HT1080 (cell line): ENCODE results near the gene USP3. TPM values are rescaled to one million over a fixed set of nuclear protein-coding genes. Genes with fewer than 3 reads are reported as not detected.
"Not testable (repeated sequence)": the region's sequence is repeated elsewhere in the genome, so short reads cannot be mapped to it uniquely, and the experiment has no call there.

Experiments used
- DNase-seq: peaks from one replicate; pipeline ENCODE4 v3.0.0-alpha.2; 2015; ENCODE audit warnings: low read depth
- total RNA-seq: library from RNA; depleted of rRNA; stranded (reverse); fragments of >200 nt; shearing (Covaris generic); gene quantifications from 2 replicates; pipeline ENCODE4 v1.2.3, GENCODE V29; 2014

The USP3 gene
- total RNA-seq, 1 experiment from 2014 or later: 38.0 TPM

DNA sequence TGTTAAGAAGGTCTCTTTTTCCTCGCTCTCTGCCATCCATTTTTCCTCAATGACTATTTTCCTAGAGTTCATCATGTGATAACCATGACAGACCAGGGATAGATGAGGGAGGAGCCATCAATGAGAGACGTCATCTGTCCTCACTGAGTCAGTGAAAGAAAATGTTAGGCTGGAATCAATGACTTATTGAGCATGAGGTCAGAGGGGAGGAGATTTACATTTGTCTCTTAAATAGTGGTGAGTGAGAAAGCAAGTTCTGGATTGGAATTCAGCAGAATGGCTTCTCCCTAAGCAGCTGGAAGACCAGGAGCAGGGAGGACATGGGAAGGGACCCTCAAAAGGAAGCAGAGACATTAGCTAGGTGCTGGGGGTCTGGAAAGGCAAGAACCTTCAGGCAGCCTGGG lies 28.2 kb upstream of the USP3 start:
- DNase-seq: peak; percentile 94

DNA sequence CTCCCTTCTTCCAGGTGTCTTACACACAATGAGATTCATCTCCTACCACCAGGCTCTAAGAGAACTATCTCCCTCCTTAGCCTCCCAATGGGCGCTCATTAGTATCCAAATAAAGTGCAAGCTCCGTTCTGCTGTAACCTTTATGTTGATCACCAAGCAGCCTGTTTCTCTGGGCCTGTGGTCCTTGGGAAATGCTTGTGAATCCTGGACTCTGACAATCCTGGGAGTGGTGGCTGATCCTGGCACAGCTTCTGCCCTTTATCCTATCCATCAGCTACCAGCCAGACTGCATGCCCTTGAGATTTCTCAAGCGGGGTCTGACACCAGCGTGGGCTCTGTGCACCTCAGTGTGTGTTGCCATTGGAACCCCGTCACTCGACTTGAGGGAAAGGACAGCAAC lies 26.1 kb upstream of the USP3 start:
- DNase-seq: no peak

DNA sequence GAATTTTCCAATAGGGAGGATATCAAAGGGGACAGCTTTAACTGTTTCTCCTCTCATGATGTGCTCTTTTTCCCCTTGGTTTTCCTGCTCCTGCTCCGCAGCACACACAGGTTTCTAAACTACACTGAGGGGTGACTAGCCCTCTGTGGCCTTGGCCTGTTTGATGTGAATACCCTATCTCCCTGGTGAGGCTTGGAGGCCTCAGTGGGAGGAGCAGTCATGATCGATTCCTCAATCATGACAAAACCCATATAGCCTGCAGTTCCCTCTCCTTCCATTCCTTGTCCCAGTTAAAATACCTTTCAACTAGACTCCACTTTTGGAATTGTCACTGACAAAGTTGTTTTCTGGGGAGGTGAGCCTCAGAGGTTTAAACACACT lies 24.0 kb upstream of the USP3 start:
- DNase-seq: no peak

DNA sequence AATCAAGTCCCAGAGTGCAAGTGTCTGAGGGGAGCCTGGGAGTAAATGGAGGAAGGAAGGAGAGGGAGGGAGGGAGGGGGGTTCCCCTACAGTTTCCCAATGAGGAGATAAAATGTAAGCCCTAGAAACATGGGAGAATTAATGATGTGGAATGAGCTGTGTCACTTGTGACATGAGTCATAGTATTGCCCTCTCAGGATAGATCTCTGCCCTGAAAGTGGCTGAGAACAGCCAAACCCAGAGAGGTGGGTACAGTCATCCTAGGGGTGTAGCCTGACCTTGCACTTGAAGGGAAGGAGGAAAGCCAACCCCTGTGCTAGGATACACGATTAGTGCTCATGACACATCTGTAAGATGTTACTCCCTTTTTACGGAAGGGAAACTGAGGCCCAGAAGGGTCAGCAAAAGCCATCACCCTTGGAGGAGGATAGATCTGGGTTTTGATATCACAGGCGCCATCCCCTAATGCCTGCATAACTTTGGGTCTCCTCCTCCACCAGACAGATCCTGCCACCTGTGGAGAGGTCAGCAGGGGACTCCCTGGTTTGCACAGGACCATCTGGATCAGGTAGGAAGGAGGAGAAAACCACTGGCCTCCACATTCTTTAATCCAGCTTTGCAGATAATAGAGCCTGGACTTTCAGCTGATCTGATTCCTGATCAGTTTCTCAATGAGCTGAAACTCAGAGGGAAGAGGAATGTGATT lies 23.1 kb upstream of the USP3 start:
- DNase-seq: peak; percentile 62

DNA sequence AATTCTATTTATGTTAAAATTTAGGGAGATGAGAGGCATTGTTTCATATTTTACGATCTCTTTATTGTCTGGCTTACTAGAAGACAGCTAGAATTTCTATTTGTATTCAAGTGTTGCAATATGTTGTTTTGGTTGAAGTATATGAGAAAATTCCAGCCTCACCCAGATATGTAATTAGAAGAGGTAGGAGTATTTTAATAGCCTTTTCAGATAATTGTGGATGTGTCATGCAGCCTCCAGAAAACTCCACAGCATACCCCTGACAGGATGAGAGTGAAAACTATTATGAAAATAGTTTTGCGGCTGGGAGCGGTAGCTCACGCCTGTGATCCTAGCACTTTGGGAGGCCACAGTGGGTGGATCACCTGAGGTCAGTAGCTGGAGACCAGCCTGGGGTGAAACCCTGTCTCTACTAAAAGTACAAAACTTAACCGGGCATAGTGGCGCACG lies 21.5 kb upstream of the USP3 start:
- no peak for DNase-seq

DNA sequence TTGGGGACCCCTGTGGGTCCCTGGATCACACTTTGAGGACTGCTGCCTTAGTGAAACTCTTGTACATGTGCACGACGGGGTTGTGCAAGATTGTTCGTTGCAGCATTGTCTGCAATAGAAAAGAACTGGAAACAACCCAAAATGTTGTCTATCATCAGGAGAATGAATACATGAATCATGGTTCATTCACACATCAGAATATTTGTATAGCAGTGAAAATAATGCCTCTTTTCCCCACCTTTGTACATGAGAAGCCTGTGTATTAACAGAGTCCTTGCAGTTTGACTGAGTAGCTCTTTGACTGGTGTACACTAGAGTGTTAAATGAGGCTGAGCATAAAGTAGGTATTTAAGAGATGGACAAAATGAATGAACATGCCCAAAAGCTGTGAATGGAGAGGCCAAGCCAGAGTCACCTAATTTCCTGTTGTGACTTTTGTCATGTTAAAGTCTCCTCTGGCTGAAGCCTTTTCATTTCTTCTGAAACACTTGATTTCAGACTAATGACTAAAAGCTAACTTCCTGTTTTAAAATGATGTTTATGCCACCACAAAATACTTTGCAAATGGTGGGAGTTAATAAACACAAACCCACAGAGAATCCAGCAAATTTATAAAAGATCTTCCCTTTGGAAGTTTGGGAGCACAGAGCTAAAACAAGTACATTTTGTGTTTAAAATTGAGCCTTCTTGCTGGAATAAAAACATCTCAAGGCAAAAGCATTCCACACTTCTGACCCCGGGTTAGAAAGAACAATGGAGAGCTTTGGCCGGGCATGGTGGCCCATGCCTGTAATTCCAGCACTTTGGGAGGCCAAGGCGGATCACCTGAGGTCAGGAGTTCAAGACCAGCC lies 20.6 kb upstream of the USP3 start:
- DNase-seq: no peak

DNA sequence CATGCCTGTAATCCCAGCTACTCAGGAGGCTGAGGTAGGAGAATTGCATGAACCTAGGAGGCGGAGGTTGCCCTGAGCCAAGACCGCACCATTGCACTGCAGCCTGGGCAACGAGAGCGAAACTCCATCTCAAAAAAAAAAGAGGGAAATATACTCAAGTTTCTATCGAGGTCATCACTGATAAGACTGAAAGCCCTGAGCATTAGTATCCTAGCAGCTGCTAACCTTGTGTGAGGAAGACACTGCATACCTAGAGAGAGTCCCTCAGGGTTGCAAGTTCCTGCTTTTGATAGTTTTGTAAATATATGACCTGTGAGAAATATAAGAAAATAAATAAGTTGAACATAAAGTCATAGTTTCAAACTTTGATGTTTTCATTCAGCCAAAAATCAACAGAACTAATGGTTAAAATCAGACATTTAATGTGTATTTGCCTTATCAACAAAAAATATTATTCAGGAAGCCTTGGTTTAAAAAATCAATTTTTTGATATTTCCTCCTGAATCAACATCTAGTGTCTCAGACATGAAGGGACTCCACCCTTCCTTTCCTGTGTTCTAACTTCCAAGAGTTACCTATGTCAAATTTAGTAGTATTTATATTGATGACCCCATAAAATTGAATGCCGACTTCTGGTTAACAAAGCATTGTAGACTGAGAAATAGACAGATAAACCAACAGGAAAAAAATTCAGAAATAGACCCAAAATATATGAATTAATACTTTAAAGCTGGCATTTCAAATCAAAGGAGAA lies 19.8 kb upstream of the USP3 start:
- DNase-seq: no peak

DNA sequence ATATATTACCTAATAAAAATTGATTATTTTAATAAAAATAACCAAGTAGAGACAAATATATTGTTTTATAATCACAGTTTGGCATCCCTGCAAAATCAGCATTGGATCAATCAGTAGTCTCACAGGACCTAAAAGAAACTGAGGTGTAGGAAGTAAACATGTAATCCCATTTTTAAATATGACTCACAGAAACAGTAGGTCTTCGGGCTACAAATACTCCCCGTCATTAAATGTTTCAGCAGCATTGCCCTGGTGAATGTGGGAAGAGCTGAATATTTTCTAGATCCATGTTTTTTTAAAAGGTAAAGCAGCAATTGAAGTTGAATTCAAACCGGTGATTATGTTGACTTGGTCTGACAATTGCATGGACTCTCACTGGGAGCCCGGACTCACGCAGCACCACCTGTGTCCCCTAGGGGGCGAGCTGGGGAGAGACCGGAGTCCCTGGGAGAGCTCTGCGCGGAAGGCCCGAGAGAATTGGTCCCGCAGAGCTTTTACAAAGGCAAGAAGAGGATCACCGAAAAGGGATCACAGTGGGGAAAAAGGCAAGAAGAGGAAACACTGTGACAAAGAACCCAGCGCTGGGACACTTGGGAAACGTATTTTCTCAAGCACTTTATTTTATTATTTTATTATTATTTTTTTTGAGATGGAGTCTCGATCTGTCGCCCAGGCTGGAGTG lies 17.2 kb upstream of the USP3 start:
- DNase-seq: peak; percentile 51

DNA sequence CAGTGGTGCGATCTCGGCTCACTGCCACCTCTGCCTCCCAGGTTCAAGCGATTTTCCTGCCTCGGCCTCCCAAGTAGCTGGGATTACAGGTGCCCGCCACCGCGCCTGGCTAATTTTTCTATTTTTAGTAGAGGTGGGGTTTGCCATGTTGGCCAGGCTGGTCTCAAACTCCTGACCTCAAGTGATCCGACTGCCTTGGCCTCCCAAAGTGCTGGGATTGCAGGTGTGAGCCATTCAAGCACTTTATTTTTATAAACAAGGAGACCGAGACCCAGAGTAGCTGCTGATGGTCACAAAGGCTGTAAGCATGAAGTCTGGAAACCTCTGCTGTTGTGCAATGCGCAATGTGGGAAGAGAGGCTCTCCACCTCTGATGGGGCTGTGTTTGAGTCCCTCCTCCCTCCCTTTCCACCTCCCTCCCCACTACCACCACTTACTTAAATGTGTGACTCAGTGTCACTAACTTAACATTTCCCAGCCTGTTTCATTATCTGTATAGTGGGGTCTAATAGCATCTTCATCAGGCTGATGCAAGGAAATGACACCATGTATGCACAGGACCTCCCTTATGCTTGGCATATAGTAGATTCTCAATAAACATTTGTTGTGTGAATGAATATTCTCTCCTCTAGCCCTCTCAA lies 16.5 kb upstream of the USP3 start:
- DNase-seq: not testable (repeated sequence)

DNA sequence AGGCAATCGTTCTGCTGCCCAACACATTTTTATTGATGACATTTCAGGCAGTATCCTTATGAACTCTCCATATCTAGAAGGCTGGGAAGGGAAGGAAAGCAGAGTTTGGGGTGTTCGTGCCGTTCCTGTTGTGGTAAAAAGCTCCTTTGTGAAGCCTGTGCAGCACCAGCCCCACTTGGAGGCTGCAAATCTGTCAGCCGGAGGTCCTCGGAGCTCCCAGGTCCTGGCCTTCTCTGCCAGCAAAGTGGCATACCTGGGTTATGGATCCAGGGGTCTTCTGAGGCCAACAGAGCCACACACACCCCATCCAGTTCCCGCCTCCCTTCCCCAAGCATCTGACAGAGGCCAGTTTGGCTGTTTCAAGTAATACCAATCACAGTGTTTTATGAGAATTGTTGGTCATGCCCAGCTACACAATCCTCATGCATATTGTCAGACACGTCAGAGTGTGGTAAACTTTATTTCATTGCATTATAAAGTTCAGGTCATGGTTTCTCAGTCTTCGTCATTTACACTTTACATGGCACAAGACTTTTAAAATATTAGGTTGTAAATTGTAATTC lies 15.9 kb upstream of the USP3 start:
- DNase-seq: no peak

DNA sequence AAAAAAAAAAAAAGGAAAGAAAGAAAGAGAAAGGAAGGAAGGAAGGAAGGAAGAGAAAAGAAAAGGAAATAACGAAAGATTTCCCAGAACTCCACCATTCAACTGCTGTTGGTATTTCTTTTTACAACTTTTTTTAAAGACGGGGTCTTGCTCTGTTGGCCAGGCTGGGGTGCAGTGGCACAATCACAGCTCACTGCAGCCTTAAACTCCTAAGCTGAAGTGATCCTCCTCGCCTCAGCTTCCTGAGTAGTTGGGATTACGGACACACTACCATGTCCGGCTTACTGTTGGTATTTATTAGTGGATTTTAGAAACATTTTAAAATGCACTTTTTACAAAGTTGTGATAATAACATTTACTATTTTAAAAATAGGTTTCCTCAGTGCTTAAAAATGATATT lies 15.0 kb upstream of the USP3 start:
- DNase-seq: no peak

DNA sequence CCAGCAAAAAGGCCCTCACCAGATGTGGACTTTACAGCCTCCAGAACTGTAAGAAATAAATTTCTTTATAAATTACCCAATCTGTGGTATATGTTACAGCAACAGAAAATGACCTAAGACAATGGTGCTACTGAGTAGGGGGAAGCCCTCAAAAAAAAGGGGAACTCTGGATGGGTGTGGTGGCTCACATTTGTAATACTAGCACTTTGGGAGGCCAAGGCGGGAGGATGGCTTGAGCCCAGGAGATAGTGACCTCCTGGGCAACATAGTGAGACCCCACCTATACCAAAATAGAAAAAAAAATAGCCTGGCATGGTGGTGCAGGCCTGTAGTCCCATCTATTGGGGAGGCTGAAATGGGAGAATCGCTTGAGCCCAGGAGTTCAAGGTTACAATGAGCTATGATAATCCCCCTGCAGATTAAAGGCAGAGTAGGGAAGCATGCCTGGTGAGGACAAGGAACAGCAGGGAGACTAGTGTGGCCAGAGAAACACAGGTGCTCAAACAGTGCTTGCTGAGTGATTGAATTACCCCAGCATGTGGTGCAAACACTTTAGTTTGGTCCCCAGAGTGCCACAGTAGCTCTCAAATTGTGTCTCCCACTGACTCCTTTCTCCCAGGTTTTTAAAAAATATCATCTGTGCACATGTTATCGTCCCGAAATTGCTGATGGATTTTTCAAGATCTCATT lies 13.9 kb upstream of the USP3 start:
- no peak for DNase-seq

DNA sequence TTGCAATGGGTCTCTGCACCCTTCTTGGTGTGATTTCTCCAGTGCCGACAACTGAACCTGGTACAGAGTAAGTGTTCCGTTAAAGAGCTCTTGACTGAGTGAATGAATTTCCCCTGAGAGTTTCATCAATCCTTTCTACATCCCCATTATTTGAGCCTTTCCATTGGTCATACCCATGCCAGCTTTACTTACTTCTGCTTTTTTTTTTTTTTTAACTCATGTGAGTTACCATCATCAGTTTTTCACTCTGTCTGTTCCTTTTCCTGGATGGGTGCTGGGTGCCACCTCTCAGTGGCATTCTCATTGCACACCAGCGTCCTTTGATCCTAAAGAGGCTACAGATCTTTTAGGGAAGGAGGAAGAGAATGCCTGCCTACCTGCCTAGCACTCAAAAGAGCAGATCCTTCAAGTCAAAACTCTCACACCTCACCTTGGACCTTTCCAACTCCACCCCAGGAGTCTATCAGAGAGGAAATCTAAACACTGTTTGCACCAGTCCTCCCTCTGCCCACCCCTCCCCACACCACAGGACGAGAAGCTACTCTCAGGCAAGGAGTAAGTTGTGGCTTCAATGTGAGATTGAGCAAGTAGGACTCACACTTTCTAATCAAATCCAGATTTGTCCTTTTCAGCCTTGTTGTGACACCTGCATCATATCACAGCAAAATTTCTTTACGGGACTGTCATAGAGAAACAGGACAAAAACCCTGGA lies 13.1 kb upstream of the USP3 start:
- DNase-seq: no peak

DNA sequence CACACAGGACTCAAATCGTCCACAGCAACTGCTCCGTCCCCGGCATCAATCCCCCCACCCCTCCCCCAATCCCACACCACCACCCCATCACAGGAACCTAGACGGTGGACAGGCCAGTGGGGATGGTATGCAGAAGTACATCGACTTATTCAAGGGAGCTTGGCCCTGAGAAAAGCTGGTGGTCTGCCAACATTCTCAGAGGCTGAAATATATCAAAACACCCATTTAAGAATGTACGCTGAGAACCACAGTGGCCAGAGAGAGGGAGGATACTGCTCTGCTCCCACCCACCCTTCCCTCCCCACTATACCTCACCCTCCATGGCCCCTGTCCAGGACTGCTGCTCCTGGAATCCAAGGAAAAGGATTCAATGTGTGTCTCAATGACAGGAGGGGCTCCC lies 12.4 kb upstream of the USP3 start:
- DNase-seq: no peak

DNA sequence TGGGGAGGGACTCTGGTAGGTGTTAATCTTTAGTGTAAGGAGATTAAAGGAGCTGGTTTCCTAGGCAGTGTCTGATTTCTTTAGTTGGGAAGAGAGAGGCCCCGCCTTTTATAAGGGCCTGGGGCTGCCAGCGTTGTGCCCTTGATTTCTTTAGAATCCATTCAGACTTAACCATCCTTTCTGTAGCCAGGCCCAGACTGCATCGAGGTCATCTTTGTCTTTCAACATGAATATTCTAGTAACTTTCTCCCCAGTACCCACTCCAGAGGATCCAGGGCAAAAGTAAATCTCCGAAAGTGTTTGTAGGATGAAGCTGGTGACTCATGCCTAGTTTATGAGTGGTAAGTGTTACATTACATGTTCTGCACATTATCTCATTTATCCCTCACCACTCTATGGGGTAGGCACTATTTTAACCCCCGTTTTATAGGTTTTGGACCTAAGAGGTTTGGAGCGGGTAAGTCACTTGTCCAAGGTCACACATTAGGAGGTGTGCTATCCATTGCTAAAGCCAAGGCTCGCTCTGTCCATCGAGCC lies 11.8 kb upstream of the USP3 start:
- peak; percentile 47 for DNase-seq

DNA sequence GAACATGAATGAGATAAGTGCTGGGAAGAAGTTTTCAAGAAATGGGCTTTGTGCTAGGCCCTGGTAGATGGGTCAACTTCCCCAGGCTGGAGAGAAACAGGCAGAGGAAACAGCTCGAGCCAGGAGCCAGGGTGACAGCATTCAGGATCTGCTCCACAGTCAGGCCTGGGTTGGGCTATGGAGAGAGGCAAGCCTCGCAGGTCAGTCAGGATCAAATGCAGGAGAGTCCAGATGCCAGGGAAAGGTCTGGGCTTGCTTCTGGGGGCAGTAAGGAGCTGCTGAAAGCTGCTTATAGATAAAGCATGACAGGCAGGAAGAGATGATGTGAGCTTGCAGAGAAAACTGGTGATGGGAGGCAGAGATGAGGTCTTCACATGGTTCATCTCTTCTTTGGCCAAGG lies 11.0 kb upstream of the USP3 start:
- DNase-seq: no peak

DNA sequence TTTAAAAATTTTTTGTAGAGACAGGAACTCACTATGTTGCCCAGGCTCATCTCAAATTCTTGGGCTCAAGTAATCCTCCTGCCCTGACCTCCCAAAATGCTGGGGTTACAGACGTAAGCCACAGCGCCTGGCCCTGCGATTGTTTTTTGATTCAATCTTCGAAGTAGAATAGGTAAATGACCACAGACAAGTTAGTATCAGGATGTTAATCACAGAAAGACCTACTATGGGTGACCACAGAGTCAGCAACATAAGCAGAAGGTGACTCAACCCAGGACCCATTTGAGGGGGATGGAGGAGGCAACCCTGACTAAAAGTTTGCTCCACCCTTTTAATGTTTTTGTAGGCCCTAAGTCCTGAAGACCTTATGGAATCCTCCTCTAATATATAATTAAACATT lies 10.0 kb upstream of the USP3 start:
- no peak for DNase-seq

DNA sequence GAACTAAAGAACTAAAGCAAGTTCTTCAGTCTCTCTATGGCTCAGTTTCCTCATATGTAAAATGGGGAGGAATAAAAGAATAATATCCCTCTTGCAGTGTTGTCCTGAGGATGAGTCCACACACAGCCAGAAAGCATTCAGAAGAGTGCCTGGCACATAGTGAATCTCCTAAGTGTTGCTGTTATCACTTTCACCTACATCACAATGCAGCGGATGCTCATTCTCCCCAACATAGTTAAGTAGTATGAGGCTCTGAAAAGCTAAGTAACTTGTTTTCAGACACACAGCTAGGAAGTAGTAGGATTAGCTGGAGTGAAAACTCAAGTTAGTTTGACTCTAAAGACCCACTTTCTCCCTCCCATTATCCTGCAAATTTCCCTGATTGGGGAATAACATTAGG lies 9.1 kb upstream of the USP3 start:
- DNase-seq: no peak
